ENCODE results near the gene EMC1. TPM values are rescaled to one million over a fixed set of nuclear protein-coding genes. Genes with fewer than 3 reads are reported as not detected.

EMC1 gene
- total RNA-seq, 4 donors from 2014 or later, result 28.5 to 54.3 (median 40.9) TPM

DNA sequence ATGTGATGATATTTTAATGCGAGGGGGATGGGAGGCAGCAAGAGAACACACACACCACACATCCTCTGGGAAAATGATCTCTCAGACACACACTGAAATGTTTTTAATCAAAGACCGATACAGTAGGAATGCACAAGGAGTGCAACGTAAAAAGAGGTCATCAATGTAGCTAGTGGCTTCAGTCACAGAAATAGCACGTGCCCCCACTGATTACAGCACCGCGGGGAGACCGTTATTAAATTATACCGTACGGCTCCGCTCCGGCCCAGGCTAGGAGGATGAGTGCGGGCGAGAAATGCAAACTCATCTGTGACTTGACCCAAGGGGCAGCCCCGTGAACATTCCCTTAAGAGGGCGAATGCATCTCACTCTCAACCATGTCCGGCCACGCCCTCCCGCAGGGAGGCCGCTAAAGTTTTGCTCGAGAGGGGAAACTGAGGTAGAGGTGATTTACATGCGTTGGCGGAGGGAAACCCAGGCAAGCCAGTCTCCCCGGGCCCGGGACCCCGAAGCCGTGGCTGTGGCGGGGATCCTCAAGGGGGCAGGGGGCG, 41.8 kb downstream of the EMC1 start:
- ATAC-seq (ENCODE audit: low FRiP score) (peak; percentile 56), DNase-seq (ENCODE audit: low spot score) (no peak)
- TF ChIP-seq, protein P1, sequence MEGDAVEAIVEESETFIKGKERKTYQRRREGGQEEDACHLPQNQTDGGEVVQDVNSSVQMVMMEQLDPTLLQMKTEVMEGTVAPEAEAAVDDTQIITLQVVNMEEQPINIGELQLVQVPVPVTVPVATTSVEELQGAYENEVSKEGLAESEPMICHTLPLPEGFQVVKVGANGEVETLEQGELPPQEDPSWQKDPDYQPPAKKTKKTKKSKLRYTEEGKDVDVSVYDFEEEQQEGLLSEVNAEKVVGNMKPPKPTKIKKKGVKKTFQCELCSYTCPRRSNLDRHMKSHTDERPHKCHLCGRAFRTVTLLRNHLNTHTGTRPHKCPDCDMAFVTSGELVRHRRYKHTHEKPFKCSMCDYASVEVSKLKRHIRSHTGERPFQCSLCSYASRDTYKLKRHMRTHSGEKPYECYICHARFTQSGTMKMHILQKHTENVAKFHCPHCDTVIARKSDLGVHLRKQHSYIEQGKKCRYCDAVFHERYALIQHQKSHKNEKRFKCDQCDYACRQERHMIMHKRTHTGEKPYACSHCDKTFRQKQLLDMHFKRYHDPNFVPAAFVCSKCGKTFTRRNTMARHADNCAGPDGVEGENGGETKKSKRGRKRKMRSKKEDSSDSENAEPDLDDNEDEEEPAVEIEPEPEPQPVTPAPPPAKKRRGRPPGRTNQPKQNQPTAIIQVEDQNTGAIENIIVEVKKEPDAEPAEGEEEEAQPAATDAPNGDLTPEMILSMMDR (IDR thresholded peaks at IDR 0.05), result no peak

DNA sequence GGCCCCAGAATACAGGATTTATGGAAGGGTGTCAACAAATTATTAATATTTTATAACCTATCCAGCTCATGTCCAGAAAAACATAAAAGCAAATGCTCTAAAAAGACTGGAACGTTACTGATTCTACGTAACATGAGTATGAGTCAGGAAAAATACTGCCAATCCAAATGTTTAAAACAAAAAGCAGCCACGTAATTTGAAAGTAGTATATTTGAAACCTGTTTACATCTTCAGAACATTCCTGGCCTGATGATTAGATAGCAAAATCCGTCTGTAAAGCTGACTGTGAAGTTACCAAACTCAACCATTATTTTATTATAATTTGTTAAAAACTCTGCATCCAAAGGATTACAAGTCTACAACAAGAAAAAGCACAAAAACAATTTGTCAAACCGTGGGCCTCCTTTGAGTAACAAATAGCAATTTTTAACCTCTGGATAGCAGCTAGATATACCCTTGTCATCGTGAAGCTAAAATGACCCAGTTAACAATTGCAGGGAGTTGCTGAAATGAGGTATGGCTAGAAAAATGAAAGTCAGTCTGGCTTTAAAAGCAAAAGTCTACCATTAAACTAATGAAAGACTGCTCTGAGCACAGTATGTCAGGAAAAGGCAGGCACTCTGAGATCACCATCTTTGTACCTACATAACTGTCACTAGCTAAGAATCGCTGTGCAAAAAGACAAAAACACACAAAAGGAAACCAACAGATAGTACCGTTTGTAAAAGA, 42.5 kb downstream of the EMC1 start:
- DNase-seq (ENCODE audit: low spot score), result no peak
- TF ChIP-seq, protein P1 (IDR thresholded peaks at IDR 0.05), result no peak
- ATAC-seq (ENCODE audit: low FRiP score), result no peak

DNA sequence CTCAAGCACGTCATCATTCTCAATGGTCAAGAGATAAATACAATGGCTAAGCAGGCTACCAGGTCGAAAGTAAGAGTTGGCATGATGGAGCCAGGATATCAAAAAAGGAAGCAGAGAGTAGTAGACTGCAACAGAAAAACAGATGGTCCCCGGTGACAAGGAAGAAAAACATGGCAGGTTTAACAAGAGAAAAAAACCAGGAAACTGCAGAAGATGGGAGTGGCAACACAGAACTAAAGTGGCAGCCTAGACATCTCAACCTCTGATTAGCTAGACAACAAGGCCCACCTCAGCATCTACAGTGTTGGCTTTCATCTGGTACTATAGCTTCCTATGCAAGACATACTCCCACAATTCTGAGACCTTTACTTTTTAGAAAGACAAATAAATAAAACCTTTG, 44.4 kb downstream of the EMC1 start:
- TF ChIP-seq, protein P1 (IDR thresholded peaks at IDR 0.05), result no peak
- DNase-seq (ENCODE audit: low spot score), result no peak
- no peak for ATAC-seq (ENCODE audit: low FRiP score)

DNA sequence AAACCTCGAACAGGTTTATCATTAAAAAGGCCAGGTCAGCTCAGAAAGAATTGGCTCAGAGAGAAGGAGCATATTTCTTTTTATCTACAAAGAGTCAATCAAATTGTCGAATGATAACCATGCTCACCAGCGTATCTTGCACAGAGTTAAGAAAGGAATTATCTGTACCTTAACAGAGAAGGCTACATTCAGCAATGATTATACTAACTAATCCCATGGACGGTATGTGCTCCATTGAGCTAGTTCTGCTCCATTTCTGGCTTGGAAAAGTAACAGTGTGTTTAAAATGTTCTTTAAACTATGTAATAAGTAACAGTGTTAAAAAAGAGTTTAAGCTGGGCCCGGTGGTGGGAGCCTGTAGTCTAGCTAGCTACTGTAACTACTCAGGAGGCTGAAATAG, 45.5 kb downstream of the EMC1 start:
- DNase-seq (ENCODE audit: low spot score), result no peak

DNA sequence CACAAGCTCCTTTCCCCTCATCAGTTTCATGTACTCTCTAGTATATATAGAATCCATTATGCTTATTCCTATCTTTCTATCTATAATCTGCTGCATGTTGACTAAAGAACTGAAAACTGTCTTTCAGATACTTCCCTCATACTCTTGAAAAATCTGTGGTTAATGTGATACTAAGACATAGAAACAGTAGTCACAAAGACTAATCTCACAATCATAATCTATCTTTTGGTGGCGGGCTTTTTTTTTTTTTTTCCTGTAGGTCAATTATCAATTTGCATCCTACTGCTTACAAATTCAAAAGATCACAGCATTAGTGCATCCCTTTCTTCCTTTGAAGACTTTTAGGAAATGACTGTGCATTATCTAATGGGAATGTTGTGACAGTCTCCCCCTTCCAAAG, 45.9 kb downstream of the EMC1 start:
- no peak for DNase-seq (ENCODE audit: low spot score)
- no peak for ATAC-seq (ENCODE audit: low FRiP score)
- TF ChIP-seq, protein P1 (IDR thresholded peaks at IDR 0.05), result no peak

More for the DNA sequence above, 45.5 kb downstream of the EMC1 start:
- no peak for ATAC-seq (ENCODE audit: low FRiP score)
- TF ChIP-seq, protein P1 (IDR thresholded peaks at IDR 0.05), result no peak

DNA sequence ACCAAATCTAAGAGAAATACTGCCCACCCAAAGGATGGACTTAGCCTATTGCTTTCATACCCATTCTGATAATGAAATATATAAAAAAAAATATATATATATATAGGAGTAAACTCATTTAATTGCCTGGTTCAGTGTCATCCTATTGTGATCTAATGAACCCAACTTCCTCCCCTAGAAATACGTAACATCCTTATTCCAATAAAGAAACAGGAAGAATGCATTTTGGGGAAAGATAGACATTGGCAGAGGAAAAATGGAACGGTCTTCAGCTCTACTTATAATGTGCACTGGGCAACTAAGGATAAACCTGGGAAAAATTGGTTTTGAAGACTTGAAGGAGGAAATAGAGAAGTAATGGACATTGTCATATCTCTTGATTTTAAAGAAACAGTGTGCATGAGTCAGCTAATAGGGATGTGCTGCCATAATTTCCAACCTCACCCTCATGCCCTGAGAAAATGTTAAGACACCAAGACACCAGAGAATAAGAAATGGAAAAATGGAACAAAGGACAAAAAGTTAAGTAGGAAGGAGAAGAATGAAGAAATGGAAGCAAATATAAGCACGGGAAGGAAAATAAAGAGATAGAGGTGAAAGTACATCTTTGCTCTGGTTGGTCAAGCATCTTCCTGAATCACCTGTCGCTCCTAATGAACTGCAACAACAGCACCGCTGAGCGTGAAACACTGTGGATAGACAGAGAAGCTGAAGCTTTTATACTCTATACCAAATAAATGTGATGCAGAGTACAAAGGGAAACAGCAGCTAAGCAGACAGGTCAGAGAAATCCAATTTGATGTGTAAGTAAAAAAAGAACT, 46.7 kb downstream of the EMC1 start:
- DNase-seq (ENCODE audit: low spot score) (no peak), ATAC-seq (ENCODE audit: low FRiP score) (no peak)
- TF ChIP-seq, protein P1 (IDR thresholded peaks at IDR 0.05), result no peak
